Hematopoietic multipotent progenitor cell treated with erythropoietin and hydrocortisone succinate and interleukin-3 and kit ligand, for 8 days (in vitro differentiated cells): ENCODE measurements around the gene UGCG.
"Not testable (repeated sequence)": the region's sequence is repeated elsewhere in the genome, so short reads cannot be mapped to it uniquely, and the experiment has no call there.

Experiments used
- DNase-seq: peaks from one replicate; pipeline ENCODE4 v3.0.0-alpha.2; 2015

The UGCG gene

DNA sequence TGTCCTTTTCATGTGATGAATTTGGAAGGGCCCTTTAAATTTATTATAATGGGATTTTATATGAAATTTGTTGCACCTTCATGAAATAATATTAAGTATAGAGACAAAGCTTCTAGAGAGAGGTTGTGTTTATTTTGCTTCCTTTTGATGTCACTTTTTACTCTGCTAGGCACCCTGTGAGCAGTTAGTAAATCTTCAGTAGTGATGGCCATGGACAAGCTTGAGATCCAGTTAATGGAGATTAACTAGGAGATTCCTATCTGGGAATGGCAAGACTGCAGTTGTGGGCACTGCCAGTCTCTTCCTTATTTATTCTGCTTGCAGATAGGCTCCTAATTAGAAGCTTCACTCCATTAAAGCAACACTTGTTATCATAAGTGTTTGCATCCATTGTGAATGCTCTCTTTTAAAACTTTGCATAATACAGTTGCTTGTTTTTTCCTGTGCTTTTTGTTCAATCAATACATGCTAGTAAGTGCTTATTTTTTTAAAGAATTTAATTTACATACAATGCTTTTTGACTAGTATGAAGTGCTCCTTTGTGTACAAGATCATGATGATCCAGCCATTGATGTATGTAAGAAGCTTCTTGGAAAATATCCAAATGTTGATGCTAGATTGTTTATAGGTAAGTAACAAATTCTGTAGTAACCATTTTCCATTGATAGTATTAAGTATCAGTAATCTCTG lies 25.9 kb downstream of the UGCG start:
- DNase-seq, result no peak

DNA sequence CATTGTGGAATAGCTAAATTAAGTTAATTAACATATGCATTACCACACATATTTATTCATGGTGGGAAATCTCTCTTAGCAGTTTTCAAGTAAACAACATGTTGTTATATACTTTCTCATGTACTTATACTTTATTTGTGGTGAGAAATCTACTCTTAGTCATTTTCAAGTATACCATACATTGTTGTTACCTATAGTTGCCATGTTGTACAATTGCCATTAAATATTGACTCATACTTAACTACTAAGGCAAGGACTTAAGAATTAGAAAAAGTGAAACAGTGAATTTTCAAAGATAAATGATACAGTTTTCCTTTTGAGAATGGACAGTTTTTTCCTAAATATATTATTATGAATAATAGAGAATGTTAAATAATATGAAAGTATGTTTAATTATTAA lies 27.7 kb downstream of the UGCG start:
- no peak for DNase-seq

DNA sequence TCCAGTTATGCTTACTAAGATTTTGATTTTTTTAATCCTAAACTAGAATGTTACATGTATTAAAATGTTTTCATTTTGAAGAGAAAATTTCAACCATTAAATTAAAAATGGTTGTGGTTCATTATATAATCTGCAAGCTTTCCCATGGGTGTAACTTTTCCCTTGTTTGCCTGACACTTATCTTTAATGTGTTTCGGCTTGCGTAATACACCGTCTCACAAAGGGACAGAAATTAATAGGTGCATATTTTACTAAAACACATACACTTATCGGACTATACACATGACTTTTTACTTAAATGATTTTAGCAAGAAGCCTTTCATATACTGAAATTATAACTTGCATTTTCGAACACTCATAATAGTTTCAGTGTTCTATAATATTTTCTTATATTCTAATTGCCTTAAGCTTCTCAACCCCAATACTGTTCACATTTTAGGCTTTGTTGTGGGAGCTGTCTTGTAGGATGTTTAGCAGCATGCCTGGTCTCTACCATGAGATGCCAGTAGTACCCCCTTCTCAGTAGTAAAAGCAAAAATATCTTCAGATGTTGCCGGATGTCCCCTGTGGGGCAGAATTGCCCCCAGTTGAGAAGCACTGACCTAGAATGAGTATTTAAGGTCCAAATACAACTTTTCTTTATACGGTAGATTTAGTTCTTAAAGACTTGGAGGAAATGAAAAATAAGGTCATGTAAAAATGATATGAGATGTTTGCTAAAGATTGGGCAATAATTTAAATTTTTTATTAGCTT lies 28.6 kb downstream of the UGCG start:
- no peak for DNase-seq

DNA sequence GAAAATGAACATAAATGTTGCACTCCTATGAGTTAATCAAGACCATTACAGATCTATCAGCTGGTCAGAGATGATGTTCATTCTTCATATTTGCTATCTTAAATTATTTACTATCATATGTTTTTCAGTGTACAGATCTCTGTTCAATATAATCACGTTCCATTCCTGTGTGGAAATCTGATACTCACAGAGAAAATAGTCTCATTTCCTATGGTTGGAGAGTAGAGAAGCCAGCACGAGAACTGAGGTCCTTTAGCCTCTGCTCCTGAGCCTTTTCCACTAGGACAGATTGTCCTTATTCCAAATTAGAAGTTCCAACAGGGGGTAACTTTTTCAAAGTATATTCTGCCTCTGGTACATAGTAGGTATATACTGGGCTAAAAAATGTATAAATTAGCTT lies 29.2 kb downstream of the UGCG start:
- DNase-seq, result no peak

DNA sequence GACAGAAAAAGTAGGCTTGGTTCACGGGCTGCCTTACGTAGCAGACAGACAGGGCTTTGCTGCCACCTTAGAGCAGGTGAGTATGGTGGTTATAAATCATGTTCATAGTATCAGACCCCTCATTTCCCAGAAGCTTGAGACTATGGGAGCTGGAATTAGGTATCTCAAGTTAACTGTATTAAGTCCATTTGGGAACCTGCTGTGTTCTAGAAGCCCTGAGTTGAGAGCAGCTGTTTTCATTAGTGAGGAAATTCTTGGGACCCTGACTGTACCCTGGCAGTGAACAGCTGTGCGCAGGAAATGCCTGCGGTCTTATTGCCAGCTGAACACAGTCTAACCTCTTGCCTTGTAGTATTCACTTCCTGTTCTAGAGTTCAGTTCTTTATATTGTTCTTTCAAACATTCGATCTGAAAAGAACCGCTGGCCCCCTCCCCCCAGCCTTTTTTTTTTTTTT lies 29.8 kb downstream of the UGCG start:
- no peak for DNase-seq

DNA sequence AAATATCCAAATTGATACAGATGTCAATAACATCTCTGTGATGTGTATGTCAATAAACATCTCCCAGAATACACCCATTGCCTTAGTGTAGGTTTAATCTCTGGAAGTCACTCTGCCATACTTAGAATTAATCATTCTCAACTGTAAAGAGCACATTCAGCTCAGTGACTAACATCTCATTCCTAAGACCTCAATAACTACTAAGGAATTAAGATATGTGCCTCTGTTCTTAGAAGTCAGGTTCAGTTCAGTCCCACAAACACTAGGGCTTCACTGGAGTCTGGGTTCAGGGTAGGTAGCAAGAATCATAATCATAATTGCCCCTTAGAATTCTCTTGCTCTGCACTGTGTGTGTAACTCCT lies 31.7 kb downstream of the UGCG start:
- DNase-seq, result no peak

DNA sequence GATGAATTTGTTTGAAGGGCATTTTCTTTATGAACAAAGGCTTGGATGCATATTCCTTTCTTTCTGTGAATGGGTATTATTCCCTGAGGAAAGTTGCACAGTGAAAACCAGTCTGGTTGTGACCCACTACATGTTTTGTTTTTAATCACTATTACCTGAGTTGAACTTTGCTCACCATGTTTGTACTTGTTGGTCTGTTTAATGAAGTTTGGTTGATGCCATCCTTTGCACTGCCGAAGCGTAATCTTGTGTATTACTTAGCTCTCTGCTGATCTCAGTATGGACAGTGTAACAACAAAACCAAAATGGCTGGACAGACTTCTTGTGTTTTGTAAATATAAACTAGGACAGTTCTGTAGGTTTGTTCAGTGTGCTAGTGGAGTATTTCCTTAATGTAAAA lies 38.1 kb downstream of the UGCG start:
- DNase-seq, result no peak

DNA sequence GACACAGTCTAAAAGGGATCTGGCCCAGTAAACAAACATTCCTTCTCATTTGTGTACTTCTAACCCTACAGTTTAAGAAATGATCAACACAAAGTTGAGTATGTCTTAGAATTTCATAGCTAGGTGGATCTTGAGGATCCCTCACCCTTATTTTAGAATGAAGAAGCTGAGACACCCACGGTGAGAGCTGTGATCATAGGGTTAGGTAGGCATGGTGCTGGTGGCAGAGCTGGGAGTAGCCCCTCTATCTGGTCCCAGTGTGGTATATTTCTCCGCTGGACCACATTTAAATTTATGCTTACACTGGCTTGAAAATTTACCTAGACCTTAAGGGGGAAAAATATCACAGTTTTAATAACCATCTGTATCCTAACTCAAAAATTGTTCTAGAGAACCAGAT lies 39.8 kb downstream of the UGCG start:
- DNase-seq, result no peak

DNA sequence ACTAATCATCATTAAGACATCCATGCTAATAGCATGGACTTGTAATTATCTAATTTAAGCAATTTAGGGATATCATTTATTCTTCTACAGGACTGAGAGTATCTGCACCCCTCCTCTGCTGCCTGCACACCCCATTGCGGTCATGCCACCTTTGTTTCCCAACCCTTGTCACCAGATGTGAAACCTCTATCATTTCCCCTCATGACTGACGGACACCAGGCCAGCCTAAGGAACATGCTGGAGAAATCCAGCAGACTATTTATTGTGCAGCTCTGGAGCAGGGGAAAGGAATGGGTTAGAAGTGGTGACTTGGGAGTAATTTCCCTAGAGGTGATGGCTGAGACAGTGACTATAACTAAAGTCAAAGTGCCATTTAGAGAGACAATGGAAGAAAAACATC lies 40.7 kb downstream of the UGCG start:
- no peak for DNase-seq

DNA sequence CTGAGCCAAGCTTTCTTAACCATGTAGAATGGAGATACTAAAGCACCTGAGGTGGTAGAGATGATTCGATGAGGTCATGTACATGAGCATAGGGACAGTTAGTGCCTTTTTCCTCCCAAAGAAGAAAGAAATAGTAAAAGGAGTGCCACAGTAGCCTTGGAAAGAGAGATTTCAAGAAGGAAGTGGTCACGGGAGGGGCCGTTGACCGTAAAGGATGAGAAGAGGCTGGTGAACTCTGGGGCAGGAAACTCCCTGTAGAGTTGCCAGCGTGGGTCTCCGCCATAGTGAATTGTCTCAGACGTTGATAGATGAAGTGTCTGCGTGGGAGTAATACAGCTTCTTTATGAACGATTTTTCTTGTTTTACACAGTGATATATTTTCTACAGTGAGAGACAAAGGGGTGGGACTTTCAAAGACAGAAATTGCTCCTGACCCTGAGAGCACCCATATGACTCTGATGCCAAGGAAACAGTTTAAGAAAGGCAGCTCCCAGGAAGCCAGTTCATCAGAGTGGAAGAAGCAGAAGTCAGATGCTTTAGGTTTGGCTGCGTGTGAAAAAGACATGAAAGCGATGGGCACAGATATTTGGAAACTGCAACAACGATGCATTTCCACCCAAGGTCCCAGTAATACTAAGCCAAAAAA lies 41.3 kb downstream of the UGCG start:
- DNase-seq, result no peak

DNA sequence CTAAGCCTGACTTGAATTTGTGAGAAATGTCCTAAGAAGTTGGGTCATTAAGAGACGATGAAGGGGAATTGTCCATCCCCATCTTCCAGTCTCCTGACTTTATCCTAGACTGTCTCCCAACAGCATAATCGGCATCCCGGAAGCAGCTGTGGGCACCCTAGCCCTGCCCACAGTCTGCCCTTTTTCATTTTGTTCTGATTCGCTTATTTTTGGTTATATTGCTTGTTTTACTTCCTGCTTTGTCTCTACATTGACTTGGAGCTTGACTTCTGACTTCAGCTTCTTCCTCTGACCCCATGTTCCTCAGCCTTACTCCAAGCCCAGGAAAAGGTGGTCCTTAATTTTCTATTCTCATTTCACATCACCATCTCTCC lies 41.8 kb downstream of the UGCG start:
- no peak for DNase-seq

DNA sequence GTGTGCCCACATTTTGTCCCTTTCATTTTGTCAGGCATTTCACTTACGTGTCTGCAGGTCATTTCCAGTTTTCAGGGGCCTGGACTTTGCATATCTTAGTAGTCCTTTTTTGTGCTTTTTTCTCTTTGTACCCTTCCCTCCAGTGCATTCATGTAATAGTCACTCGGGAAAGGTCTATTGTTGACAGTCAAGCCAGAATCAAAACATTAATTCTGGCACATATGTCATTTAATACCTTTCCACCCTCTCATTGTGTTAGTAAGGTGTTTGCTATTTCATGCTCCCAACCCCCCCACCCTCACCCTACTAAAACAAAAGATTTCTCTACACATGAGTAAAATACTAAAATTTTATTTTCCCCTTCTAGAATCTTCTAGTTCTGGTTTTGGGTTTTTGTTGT lies 42.7 kb downstream of the UGCG start:
- DNase-seq, result no peak

DNA sequence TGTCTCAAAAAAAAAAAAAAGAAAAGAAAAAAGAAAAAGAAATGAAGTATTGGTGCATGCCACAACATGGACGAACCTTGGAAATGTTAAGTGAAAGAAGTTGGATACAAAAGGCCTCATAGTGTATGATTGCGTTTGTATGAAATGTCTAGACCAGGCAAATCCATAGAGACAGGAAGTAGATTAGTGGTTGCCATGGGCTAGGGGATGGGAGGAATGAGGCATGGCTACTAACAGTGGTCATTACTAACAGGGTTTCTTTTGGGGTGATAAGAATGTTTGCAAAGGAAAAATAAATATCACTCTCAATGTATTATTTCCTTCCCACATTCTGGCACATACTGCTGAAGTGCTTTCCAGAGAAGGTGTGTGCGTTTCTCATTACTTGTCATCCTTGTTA lies 44.1 kb downstream of the UGCG start:
- DNase-seq, result no peak

DNA sequence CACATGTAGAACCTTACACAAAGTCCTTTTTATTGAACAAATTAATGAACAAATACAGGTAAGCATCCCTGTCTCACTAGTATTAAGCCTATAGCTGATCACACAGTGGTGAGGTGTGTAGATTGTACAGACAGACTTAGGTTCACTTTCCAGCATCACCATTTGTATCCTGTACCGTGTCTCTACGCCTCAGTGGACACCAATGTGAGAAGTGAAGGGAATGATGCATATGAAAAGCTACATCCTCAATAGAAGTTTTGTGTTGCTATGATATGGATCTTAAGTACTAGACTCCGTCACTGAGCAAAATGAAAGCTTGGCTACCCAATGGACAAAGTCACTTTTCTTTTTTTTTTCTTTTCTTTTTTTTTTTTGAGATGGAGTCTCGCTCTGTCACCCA lies 46.6 kb downstream of the UGCG start:
- no peak for DNase-seq

DNA sequence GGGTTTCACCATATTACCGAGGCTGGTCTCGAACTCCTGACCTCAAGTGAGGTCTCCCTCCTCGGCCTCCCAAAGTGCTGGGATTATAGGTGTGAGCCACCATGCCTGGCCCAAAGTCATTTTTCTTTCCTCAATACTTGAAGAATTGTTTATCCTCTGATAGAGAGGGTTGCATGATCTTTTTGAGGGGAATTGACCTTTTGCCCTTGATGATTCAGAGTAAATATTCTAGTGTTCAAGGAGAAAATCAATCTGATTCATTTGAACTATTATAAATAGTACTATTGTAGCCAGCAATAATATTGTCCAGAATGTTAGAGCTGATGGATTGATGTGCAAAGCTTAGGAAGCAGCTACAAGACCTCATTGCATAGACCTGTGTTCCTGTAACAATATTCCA lies 47.1 kb downstream of the UGCG start:
- no peak for DNase-seq

DNA sequence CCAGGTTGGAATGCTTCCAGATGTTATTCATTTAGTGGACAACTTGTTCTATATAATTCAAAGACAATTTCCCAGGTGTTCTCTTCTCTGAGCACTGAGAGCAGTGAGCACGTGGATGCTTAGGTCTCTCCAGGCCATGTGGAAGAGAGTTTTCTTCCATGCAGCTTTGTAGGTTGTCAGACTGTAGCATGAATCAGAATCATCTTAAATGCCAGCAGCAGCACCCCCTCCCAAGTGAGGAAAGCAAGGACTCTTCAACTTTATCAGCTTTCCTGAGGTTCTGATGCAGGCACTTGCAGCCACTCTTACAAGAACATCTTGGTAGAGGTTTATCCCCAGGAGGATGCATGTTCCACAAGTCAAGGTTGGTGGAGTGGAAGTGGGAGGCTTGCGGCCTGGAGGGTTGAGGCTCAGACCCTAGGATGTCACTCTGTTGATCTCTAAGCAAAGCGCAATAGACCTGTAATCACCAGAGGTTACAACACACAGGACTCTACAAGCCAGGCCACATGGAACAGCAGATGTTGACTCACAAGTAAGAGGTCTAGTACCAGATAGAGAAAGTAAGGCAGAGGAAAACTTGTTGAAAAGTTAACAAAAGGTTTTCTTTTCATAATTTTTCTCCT lies 47.7 kb downstream of the UGCG start:
- DNase-seq, result no peak

DNA sequence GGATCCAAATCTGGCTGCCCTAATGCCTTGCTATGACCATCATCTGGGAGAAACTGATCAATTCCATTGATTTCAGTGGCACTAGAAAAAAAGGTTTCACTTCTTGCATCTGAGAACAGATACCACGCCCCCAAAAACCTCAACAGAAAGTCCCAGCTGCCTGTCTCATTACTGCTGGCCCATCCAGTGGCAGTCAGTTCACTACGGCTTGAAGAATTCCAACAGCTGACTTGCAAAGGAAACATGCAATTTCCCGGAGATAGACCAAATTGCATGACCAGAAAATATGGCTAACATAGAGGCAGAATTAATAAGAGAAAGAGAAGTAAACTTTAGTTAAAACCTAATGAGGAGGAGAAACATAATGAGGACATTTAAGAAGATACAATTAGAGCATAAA lies 48.6 kb downstream of the UGCG start:
- DNase-seq, result no peak

DNA sequence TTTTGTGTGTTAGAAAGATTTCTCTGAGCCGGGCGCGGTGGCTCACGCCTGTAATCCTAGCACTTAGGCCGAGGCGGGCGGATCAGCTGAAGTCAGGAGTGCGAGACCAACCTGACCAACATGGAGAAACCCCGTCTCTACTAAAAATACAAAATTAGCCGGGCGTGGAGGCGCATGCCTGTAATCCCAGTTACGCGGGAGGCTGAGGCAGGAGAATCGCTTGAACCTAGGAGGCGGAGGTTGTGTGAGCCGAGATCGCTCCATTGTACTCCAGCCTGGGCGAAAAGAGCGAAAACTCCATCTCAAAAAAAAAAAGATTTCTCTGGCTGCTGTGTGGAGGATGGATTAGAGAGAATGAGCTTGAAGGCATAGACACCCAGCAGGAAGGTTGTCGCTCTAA lies 51.5 kb downstream of the UGCG start:
- DNase-seq, result not testable (repeated sequence)

DNA sequence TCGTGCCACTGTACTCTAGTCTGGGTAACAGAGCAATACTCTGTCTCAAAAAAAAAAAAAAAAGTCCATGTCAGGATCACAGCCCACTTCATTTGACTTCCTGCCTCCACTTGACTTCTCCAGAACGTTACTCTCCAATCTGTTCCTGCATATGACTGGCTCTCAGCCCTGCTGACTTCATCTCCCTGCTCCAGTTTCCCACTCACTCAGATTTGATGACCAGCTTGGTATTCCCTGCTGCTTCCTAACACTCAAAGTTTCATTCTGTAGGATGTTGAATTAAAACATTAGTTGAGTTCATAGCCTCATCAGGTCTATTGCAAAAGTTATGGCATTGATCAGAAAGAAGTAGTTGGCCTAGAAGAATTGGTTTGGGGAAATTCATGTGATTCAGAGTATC lies 52.3 kb downstream of the UGCG start:
- DNase-seq, result no peak

DNA sequence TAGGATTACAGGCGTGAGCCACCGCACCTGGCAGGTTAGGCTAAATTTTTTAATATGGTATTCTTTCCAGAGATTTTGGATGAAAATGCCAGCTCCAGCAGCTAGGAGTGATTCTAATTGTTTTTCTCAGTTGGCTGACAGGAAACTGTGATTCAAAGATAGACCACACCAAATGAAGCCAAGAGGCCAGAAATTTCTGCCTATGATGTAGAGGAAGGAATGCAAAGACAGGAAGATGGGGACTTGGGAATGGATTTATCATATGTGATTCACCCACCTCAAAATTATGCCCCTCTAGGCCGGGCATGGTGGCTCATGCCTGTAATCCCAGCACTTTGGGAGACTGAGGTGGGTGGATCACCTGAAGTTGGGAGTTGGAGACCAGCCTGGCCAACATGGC lies 53.3 kb downstream of the UGCG start:
- no peak for DNase-seq

DNA sequence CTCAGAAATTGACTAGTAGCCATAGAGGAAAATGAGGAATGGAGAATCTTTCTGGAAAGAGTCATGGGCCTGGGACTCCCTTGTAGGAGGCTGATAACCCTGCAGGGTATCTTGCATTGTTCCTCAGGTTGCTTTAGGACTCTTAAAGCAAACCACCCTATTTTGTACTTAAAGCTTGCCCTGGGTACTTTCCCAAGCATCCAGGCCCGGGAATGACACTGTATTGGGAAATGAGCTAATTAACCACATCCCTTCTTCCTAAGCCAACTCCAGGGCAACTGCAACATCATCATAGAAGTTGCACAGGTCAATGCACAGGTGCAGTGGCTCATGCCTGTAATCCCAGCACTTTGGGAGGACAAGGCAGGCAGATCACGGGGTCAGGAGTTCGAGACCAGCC lies 55.9 kb downstream of the UGCG start:
- DNase-seq, result no peak

DNA sequence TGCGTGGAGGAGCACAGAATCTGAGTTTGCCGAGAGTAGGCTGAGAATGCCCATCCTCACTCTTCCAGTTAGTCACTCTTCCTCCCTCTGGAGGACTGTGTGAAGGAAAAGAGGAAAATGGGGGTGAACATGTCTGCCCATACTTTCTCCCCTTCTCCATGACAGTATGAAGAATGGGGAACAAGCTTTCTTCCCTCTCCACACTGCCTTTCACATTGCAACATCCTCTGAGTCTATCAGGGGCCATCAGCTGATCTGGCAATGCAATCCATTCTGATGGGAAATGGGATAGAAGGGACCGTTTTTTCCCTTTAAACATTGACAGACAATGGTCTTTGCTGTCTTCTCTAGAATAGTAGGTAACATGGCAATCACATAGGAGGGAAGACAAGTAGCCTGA lies 56.8 kb downstream of the UGCG start:
- DNase-seq, result no peak

DNA sequence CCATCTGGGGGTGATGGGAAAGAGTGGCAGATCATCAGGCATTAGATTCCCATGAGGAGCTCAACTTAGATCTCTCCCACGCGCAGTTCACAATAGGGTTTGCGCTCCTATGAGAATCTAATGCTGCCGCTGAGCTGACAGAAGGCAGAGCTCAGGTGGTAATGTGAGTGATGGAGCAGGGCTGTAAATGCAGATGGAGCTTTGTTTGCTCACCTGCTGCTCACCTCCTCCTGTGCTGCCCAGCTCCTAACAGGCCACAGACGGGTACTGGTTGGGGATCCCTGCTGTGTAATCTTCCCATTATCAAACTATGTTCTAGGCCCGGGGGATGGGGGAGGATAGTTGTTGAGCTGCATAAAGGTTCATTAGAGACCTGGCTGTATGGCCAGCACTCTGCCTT lies 58.4 kb downstream of the UGCG start:
- DNase-seq, result no peak
